Activated B cell treated with CpG ODN at 0.5 μM for 24 hours (primary cell): ENCODE data around the gene FBXL13. TPM values are rescaled to one million over a fixed set of nuclear protein-coding genes. Genes with fewer than 3 reads are reported as not detected.

Source experiments
- ATAC-seq: fragments of 200-7000 bp; cut with Tn5 transposase; one replicate; pipeline ENCODE4 v1.10.0; 2021; ENCODE audit warnings: low read depth, mild to moderate bottlenecking, moderate library complexity
- CTCF ChIA-PET: fragments of 350-600 bp; sonication (Branson Sonifier 250); formaldehyde crosslinking; loops from one replicate; lab custom pipeline; 2021; ENCODE audit warnings: antibody characterized with exemption; lab: Charles Lee
- POLR2A ChIA-PET: fragments of 350-600 bp; sonication (Branson Sonifier 250); formaldehyde crosslinking; loops from one replicate; lab custom pipeline; 2021; ENCODE audit warnings: antibody characterized with exemption; lab: Charles Lee
- DNase-seq: peaks from one replicate; pipeline ENCODE4 v3.0.0; 2022
- H3K27ac Mint-ChIP-seq: one replicate; pipeline ENCODE4 v1.8.0; 2020; ENCODE audit warnings: mixed read lengths
- H3K27me3 Mint-ChIP-seq: one replicate; pipeline ENCODE4 v1.8.0; 2021; ENCODE audit warnings: mixed read lengths
- H3K36me3 Mint-ChIP-seq: one replicate; pipeline ENCODE4 v1.8.0; 2021; ENCODE audit warnings: low read depth, mixed read lengths
- H3K4me1 Mint-ChIP-seq: one replicate; pipeline ENCODE4 v1.8.0; 2021; ENCODE audit warnings: mixed read lengths
- H3K4me3 Mint-ChIP-seq: one replicate; pipeline ENCODE4 v1.8.0; 2020; ENCODE audit warnings: mild to moderate bottlenecking, mixed read lengths
- H3K9me3 Mint-ChIP-seq: one replicate; pipeline ENCODE4 v1.8.0; 2020; ENCODE audit warnings: mixed read lengths
- intact Hi-C: fragments of 100-400 bp; cut with micrococcal nuclease; formaldehyde crosslinking; loops from one replicate; pipeline ENCODE4 v1.15.1; 2024
- total RNA-seq: library from RNA; stranded (reverse); gene quantifications from 2 replicates; pipeline ENCODE4 v1.2.3, GENCODE V29; 2022
- TF ChIP-seq, protein P1 (sequence below): fragments of 200-600 bp; IDR thresholded peaks from one replicate; pipeline ENCODE4 v1.8.0; 2022; ENCODE audit warnings: antibody characterized with exemption, mild to moderate bottlenecking

Gene FBXL13
- total RNA-seq, 1 donor from 2014 or later = 2.9 TPM

DNA sequence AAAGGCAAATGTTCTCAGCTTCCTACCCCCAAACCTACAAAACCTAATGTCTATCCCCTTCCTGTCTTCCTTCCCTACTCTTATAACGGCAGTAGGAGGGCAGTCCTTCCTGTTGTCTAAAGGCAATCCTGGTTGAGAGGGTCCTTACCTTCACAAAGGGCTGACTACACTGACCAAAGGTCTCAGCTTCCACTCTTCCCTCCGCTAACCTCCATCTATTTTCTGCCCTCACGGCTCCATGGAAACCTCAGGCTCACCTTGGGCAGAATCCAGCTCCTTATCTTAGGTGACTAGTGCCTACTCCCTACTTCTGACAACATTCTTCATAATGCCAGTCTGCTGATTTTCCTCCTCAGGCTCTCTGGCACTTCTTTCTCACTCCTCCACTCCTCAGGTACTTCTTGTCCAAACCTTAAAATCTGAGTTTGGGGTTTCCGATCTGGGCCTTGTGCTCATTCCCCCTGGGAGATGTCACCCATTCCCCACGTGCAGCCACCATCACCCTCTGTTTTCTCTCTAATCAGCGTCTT is 542 bp downstream of the FBXL13 start:
- intact Hi-C loops = loop anchor here (1.0 to 10.0 kb wide), 5 partner anchors 206 to 1941 kb away; partner anchors contain the start of genes DNAJC2, KMT2E, PMPCB and PSMC2
- H3K27ac Mint-ChIP-seq = peak overlapping the region; percentile 95
- H3K4me1 Mint-ChIP-seq = peaks cover 41% of the 10 kb centered on the region
- H3K27me3 Mint-ChIP-seq = no peaks in the 10 kb centered on the region
- peaks cover 9% of the 10 kb centered on the region for H3K36me3 Mint-ChIP-seq
- DNase-seq (no peak), ATAC-seq (no peak)
- TF ChIP-seq, protein P1, sequence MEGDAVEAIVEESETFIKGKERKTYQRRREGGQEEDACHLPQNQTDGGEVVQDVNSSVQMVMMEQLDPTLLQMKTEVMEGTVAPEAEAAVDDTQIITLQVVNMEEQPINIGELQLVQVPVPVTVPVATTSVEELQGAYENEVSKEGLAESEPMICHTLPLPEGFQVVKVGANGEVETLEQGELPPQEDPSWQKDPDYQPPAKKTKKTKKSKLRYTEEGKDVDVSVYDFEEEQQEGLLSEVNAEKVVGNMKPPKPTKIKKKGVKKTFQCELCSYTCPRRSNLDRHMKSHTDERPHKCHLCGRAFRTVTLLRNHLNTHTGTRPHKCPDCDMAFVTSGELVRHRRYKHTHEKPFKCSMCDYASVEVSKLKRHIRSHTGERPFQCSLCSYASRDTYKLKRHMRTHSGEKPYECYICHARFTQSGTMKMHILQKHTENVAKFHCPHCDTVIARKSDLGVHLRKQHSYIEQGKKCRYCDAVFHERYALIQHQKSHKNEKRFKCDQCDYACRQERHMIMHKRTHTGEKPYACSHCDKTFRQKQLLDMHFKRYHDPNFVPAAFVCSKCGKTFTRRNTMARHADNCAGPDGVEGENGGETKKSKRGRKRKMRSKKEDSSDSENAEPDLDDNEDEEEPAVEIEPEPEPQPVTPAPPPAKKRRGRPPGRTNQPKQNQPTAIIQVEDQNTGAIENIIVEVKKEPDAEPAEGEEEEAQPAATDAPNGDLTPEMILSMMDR = no peak
- CTCF ChIA-PET = interaction anchor here (1.2 to 2.3 kb wide), 2 partner anchors 8 to 12 kb away, joined by 3 to 10 read pairs; no protein-coding TSS in a partner anchor
- H3K4me3 Mint-ChIP-seq = peak overlapping the region; percentile 94
- POLR2A ChIA-PET = interaction anchor here (0.9 to 2.0 kb wide), 4 partner anchors 11 to 326 kb away, joined by 5 to 19 read pairs (median 10); partner anchors contain the start of gene FAM185A
- no peaks in the 10 kb centered on the region for H3K9me3 Mint-ChIP-seq

DNA sequence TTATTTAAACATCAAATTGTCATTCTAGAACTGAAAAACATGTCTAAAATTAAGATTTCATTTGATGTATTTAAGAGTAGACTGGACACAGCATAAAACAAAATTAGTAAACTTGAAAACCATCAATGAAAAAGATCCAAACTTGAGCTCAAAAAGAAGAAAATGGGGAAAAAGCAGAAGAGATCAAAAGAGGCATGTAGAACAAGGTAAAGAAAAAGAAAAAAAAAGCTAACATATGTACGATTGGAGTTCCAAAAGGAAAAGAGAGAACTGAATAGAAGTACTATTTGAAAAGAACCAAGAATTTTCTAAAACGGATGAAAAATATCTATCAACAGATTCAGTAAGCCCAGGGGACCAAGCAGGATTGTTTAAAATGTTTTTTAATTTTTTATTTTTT is 3.6 kb downstream of the FBXL13 start:
- CTCF ChIA-PET = no interaction called here

DNA sequence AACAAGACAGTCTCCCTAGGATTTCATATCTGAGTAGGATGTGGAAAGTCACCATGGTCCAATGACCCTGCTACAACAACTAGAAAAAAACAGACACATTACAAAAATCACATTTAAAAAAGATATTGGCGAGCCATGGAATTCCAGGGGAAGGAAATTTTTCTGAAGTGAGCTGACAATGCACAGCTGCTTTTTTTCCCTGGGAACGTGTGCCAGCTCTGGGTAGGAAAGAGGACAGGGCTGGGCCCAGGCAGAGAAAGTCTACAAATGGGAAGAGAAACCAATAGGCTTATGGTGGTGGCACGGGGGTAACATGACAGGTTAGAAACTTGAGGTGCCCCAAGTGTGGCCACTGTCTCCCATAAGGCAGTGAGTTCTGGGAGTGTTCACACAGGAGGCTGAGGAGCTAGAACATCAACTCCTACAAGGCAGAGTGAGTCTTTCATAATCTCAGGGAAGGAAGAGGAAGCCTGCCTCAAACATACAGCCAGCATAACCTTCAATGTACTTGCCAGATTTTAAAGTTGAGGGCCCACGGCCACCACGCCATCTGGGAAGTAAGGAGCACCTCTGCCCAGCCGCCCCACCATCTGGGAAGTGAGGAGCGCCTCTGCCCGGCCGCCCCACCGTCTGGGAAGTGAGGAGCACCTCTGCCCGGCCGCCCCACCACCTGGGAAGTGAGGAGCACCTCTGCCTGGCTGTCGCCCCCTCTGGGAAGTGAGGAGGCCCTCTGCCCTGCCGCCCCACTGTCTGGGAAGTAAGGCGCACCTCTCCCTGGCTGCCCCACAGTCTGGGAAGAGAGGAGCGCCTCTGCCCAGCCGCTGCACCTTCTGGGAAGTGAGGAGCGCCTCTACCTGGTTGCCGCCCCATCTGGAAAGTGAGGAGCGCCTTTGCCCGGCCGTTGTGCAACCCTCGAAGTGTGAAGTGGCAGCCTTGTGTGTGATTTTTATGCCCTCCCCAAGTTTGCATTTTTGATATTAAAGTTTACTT is 5.9 kb downstream of the FBXL13 start:
- no peak overlapping the region for H3K4me3 Mint-ChIP-seq
- intact Hi-C loops = no loop called here
- no peak for DNase-seq
- no peaks in the 10 kb centered on the region for H3K36me3 Mint-ChIP-seq
- no peak for ATAC-seq
- no peaks in the 10 kb centered on the region for H3K9me3 Mint-ChIP-seq
- CTCF ChIA-PET = interaction anchor here (0.9 kb wide), 1 partner anchor 11 kb away, joined by 4 read pairs; no protein-coding TSS in a partner anchor
- no peaks in the 10 kb centered on the region for H3K27me3 Mint-ChIP-seq
- TF ChIP-seq, protein P1 = no peak
- no peak overlapping the region for H3K27ac Mint-ChIP-seq
- H3K4me1 Mint-ChIP-seq = peaks cover 1% of the 10 kb centered on the region
- POLR2A ChIA-PET = no interaction called here

More for the DNA sequence above, 3.6 kb downstream of the FBXL13 start:
- Mint-ChIP-seq H3K36me3 (peaks cover 4% of the 10 kb centered on the region), H3K27ac (no peak overlapping the region), H3K4me3 (no peak overlapping the region), H3K9me3 (no peaks in the 10 kb centered on the region), H3K27me3 (no peaks in the 10 kb centered on the region), H3K4me1 (peaks cover 16% of the 10 kb centered on the region)
- no peak for DNase-seq
- TF ChIP-seq, protein P1 = no peak
- ATAC-seq = no peak
- intact Hi-C loops = loop anchor here (5.0 to 10.0 kb wide), 4 partner anchors 226 to 1944 kb away; partner anchors contain the start of genes DNAJC2, KMT2E, PMPCB and PSMC2
- POLR2A ChIA-PET = no interaction called here

DNA sequence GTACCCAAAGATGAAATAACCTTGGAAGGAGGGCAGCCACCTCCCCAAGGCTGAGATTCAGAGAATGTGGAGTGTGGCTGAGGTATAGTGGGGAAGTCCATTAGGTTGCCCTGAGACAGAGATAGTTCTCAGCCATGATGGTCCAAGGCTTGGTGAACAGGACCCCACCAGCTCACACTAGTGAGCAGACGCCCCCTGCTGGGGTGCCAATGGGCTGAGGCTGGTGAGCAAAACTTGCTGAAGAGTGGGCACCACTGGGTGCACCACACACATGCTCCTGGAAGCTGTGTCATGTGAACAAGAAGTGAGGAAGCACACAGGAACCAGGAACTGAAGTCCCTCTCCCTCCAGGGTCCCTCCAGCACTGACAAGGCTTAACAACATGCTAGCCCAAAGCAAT is 8.9 kb downstream of the FBXL13 start:
- ChIA-PET CTCF (interaction anchor here (0.8 to 1.4 kb wide), 4 partner anchors 9 to 317 kb away, joined by 3 to 4 read pairs (median 4); partner anchors contain the start of genes ARMC10, FAM185A and FBXL13), POLR2A (interaction anchor here (1.1 kb wide), 1 partner anchor 9 kb away, joined by 3 read pairs; the partner anchor contains the start of gene ARMC10)
- H3K27ac Mint-ChIP-seq = no peak overlapping the region
- H3K36me3 Mint-ChIP-seq = no peaks in the 10 kb centered on the region
- H3K4me3 Mint-ChIP-seq = no peak overlapping the region
- intact Hi-C loops = no loop called here
- H3K4me1 Mint-ChIP-seq = no peaks in the 10 kb centered on the region
- ATAC-seq = peak; percentile 66
- H3K27me3 Mint-ChIP-seq = no peaks in the 10 kb centered on the region
- TF ChIP-seq, protein P1 = no peak
- DNase-seq = peak; percentile 31
- H3K9me3 Mint-ChIP-seq = no peaks in the 10 kb centered on the region
